ENCODE data around the gene CIB1. TPM values are rescaled to one million over a fixed set of nuclear protein-coding genes. Genes with fewer than 3 reads are reported as not detected.

Gene CIB1
- 28.2 and 31.4 TPM in 2 replicates for total RNA-seq

DNA sequence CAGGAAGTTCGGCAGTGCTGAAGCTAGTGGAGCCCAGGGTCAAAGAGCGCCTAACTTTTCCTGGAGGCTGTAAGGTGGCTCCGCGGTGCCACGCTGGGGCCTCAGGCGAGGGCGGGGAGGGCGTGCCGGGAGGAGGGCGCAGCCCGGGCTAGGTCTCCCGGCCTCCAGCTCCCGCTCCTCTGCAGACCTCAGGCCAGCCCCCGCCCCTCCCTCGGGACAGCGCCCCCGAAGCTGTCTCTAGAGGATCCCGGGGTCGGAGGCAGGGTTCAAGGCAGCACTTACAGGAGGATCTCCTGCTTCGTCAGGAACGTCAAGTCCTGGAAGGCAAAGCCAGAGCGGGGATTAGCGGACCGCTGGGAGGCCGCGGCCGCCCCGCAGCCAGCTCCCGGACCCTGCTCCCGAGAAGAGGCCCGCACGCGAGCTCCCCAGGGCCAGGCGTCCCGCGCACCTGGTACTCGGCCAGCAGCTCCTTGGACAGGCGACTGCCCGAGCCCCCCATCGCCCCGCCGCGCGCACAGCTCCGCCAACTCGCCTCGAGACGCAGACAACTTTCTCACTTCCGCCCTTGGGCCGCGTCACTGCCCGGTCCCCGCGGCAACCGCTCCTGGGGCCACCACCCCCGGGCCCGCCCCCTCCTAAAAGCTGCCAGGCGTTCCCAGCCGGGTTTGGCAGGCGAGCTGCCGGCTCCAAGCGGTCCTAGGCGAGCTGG lies at the start of gene CIB1:
TSS of gene CIB1 (minus strand) at position 555 of the 709 bp plus-strand sequence. CDS start at position 499, 56 bp downstream.

DNA sequence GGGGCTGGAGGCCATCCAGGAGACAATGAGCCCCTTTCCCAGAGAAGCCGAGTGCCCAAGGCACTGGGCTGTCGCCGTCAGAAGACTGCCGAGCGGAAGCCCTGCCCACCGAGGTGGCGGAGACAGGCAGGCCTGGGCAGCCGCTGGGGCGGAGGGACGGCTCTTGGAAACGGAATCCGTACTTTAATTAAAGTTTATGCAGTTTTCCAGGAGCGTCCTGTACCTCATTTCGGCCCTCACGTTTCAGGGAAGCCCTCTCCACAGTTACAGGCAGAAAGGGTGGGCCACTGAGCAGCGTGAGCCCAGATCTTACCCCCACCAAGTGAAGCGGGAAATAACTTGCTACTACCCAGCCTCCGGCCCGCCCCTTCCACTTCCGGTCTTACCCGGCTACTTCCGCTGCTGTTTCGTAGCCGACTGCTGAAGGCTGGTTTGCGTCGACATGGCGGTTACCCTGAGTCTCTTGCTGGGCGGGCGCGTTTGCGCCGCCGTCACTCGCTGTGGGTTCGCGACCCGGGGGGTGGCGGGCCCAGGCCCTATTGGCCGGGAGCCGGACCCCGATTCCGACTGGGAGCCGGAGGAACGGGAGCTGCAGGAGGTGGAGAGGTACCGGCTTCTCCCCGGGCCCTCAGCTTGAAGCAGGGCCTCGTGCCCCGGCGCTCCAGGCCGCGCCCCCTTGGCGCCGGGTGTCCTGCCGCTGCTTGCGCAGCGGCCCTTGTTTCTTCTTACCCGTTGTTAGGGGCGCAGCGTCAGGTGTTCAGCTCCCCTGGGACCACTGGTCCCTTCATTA lies 31.7 kb upstream of the CIB1 start, which contains the start of gene NGRN:
TSS of gene NGRN (plus strand) at position 402 of the 790 bp plus-strand sequence. CDS start at position 443, 41 bp downstream.

DNA sequence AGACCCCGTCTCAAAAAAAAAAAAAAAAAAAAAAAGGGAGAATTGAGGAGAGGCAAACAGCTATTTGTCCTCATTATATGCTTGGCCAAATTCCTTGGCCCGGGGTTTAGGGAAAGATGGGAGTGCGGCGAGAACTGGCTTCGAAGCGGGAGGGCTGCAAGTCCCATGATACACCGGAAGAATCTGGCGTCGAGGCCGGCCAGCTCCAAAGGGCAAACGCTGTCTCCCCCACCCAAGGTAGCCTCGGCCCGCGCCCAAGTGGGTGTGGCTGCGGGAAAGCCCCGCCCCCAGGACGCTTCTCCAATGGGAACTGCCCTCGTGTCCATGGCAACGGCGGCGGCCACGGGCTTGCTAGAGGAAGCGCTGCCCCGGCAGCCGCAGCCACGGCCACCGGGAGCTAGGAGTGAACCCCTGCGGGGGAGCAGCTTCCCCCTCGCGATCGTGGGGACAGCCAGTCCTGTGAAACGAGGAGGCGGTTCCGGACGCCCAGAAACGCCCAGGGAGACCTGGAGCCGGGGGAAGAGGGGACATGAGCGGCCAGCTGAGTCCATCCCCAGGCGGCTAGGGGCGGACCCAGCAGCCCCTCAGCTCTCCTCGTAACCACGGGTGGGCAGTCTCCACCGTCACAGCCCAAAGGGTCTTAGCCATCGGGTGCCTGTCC lies 15.6 kb upstream of the CIB1 start, which contains the start of gene TTLL13:
TSS of gene TTLL13 (plus strand) at position 354 of the 661 bp plus-strand sequence. CDS start 1,075 bp downstream, outside the sequence.

DNA sequence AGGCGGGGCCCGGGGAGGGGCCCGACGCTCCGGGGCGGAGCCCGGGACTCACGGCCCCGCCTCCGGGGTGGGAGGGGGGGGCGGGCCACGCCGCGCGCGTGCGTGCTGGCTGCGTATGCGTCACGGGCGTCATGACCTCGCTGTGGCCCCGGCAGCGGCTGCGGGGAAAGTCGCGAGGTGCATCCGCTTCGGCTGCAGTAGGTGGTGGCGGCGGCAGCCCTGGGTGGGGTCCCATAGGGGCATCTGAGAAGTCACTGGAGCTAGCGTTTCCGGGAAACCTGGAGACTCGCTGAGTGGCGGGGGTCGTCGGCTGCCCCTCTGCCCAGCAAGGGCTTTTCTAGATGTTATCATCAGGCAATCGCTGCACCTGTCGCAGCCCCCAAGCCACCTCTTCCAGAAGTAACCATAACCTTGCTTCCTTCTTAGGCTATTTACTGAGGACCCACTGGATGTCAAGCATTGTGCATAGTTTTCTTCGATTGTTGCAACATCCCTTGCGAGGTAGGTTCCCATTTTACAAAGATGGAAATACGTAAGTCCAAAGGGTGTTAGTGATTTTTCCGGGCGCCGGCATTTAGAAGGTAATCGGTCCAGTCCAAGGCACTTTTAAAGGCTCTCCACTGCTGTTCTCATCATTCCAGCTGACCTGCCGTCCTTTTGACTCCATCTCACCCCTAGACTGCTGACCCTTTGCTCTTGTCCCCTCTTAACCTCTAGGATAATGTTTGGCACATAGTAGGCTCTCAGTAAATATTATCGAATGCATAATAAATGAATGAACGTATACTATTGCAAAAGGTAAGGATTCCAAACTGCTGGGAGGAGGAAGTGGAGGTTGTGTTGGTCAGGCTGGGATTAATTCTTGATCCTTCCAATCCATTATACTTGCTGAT lies 601 bp upstream of the CIB1 start, which contains the start of gene GDPGP1:
TSS of gene GDPGP1 (plus strand) at position 114 of the 893 bp plus-strand sequence. CDS start 6,700 bp downstream, outside the sequence.

DNA sequence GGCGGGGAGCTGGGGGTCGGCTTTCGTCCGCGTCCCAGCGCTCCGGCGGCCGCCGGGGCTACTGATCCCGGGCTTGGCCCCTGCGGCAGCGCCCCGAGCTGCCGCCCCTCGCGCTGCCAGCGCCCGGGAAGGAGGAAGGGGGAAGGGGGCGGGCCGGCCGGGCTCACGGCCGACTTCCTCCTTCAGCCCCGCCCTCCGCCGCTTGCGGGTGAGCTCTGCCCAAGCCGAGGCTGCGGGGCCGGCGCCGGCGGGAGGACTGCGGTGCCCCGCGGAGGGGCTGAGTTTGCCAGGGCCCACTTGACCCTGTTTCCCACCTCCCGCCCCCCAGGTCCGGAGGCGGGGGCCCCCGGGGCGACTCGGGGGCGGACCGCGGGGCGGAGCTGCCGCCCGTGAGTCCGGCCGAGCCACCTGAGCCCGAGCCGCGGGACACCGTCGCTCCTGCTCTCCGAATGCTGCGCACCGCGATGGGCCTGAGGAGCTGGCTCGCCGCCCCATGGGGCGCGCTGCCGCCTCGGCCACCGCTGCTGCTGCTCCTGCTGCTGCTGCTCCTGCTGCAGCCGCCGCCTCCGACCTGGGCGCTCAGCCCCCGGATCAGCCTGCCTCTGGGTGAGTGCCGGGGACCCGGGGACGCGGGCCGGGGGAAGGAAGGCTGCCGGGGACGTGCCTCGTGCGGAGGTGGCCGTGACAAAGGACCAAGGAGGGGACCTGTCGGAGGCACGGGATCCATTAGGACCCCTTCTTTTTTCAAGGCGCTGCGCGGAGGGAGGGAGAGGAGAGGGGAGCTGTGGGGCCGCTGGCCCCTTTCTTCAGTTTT lies 32.4 kb downstream of the CIB1 start, which contains the start of gene SEMA4B:
TSS of gene SEMA4B (plus strand) at position 201 of the 814 bp plus-strand sequence. CDS start at position 450, 249 bp downstream.

Small RNAs within 50 kb of the gene (small RNA-seq; reads per million reads assigned to genes)
- not detected for gene AC091167.3

Other genes starting within 250 kb of the CIB1 start
- 14.9 and 25.2 TPM in 2 replicates for gene ZNF710, start 232.6 kb downstream of the CIB1 start, total RNA-seq
- 86.3 and 130 TPM in 2 replicates for gene IDH2, start 131.5 kb downstream of the CIB1 start, total RNA-seq
- 7.5 and 8.8 TPM in 2 replicates for gene SEMA4B, start 32.6 kb downstream of the CIB1 start, total RNA-seq
- gene GDPGP1, start 268 bp upstream of the CIB1 start, total RNA-seq, result 10.1 and 11.8 TPM in 2 replicates
- gene TTLL13, start 15.6 kb upstream of the CIB1 start, total RNA-seq, result 0.38 TPM in 1 of 2 replicates, not detected in the other
- gene NGRN, start 31.7 kb upstream of the CIB1 start, total RNA-seq, result 49.5 and 54.5 TPM in 2 replicates
- gene ZNF774, start 118.3 kb upstream of the CIB1 start, total RNA-seq, result 0.98 and 1.4 TPM in 2 replicates
- gene IQGAP1, start 154.3 kb upstream of the CIB1 start, total RNA-seq, result 252 and 323 TPM in 2 replicates